Fibroblast of villous mesenchyme (primary cell): ENCODE measurements around the gene CPT1C. TPM values are rescaled to one million over a fixed set of nuclear protein-coding genes. Genes with fewer than 3 reads are reported as not detected.
A peak's percentile ranks its signal among the peaks of the same experiment; 100 is the strongest.
"Not testable (repeated sequence)": the region's sequence is repeated elsewhere in the genome, so short reads cannot be mapped to it uniquely, and the experiment has no call there.

Experiments
- DNase-seq: peaks from one replicate; pipeline ENCODE4 v3.0.0-alpha.2; 2010; ENCODE audit warnings: low read depth
- H3K4me3 ChIP-seq: 2 replicates; pipeline ENCODE4 v1.5.1; 2011; ENCODE audit warnings: low read depth, mild to moderate bottlenecking, low read length
- total RNA-seq: library from RNA; depleted of rRNA; stranded (reverse); fragments of >200 nt; gene quantifications from 2 replicates; pipeline ENCODE4 v1.2.3, GENCODE V29; 2012
- TF ChIP-seq, protein P1 (sequence below): IDR thresholded peaks from 2 replicates; pipeline ENCODE4 v1.5.1; 2012; ENCODE audit warnings: low read depth, mild to moderate bottlenecking, low read length; ENCODE audit not compliant: insufficient read depth

CPT1C gene
- total RNA-seq, 1 donor = 32.0 TPM

DNA sequence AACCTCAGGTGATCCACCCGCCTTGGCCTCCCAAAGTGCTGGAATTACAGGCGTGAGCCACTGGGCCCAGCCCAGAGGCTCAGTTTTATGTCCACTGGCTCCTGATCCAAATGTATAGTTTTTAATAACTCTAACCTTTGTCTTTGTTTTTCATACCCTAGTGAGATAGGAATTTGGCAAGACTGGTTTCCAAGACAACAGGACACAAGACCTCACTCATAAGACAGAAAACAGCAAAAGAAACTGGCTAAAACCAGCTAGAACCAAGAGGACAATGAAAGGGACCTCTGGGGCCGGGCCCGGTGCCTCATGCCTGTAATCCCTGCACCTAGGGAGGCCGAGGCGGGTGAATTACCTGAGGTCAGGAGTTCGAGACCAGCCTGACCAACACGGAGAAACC, 27.6 kb downstream of the CPT1C start:
- TF ChIP-seq, protein P1, sequence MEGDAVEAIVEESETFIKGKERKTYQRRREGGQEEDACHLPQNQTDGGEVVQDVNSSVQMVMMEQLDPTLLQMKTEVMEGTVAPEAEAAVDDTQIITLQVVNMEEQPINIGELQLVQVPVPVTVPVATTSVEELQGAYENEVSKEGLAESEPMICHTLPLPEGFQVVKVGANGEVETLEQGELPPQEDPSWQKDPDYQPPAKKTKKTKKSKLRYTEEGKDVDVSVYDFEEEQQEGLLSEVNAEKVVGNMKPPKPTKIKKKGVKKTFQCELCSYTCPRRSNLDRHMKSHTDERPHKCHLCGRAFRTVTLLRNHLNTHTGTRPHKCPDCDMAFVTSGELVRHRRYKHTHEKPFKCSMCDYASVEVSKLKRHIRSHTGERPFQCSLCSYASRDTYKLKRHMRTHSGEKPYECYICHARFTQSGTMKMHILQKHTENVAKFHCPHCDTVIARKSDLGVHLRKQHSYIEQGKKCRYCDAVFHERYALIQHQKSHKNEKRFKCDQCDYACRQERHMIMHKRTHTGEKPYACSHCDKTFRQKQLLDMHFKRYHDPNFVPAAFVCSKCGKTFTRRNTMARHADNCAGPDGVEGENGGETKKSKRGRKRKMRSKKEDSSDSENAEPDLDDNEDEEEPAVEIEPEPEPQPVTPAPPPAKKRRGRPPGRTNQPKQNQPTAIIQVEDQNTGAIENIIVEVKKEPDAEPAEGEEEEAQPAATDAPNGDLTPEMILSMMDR = no peak
- no peak overlapping the region for H3K4me3 ChIP-seq
- DNase-seq = peak; percentile 71

DNA sequence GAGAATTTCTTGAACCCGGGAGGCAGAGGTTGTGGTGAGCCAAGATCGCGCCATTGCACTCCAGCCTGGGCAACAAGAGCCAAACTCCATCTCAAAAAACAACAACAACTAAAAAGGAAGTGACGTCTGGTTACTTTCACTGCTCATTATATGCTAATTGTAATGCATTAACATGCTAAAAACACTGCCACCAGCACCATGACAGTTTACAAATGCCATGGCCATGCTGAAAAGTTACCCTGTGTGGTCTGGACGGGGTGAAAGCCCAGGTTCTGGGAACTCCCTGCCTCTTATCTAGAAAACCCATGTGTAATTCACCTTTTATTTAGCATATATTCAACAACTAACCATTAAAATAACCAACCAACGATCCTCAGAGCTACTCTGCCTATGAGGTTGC, 28.1 kb downstream of the CPT1C start:
- no peak overlapping the region for H3K4me3 ChIP-seq
- TF ChIP-seq, protein P1 = no peak
- no peak for DNase-seq

DNA sequence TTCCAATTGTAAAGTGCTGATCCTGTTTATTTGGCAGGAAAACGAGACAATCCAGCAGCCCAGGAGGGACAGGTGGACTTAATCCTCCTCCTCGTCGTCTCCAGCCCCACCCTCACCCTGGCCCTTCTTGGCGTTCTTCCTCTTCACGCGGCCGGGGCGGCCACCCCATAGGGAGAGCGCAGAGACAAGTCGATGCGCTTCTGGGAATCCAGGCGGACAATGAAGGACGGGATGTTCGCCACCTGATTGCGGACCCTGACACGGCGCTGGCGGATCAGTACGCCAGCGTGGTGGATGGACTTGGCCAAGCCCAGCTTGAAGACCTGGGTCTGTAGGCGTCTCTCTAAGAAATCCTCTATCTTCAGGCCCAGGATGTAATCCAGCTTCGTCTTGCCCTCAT, 28.5 kb downstream of the CPT1C start:
- not testable (repeated sequence) for DNase-seq

DNA sequence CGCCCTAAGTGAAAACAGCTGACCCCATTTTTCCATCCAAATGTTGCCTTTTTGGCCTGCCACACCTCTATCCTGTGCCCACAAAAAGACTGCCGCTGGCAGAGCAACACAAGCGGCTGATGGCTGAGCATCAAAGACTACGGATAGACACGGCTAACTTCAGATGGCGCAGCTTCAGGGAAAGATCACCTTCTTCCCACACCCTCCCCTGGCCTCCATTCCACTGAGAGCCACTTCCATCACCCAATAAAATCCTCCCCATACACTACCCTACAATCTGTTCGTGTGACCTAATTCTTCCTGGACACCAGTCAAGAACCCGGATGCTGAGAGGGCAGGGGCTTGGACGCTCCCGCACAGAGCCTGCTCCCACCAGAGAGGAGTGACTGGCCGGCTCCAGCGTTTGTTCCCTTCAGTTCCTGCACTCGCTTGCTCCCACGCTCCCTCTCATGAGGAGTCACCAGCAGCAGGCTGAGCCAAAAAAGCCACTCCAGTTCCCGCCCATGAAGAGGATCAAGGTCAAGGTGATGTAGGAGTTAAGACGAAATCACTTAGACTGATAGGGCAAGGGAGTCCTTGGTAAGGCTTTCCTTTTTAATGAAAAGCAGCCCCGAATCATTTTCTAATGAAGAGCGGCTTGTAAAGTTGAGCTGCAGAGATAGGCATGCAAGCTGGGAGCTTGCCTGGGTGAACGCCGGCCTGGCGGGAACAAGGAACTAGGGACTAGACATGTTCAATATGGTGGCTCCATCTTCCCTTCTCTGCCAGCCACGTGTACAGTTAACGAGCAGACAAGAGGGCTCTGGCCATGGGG, 36.5 kb downstream of the CPT1C start:
- peak; percentile 61 for DNase-seq
- TF ChIP-seq, protein P1 = no peak
- H3K4me3 ChIP-seq = no peak overlapping the region

More for the DNA sequence above, 28.5 kb downstream of the CPT1C start:
- H3K4me3 ChIP-seq = not testable (repeated sequence)

GRCh38 chr19:49730166-49730565, 39.2 kb downstream of the CPT1C start:
- TF ChIP-seq, protein P1 = no peak

DNA sequence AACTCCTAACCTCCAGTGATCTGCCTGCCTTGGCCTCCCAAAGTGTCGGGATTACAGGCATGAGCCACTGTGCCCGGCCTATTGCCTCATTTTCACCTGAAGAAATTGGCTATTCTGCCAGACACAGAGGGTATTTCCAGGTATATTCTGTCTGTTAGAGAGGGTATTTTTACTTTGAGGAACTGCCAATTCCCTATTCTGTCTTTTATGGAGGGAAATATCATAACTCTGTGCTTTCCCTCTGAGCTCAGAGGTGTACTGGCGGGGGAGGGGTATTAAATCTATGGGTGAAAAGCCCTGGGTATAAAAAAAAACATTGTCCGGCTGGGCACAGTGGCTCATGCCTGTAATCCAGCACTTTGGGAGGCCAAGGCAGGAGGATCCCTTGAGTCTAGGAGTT, 47.4 kb downstream of the CPT1C start:
- TF ChIP-seq, protein P1 = no peak
- no peak overlapping the region for H3K4me3 ChIP-seq
- no peak for DNase-seq

More at GRCh38 chr19:49730166-49730565, 39.2 kb downstream of the CPT1C start:
- H3K4me3 ChIP-seq = no peak overlapping the region
- DNase-seq = no peak

DNA sequence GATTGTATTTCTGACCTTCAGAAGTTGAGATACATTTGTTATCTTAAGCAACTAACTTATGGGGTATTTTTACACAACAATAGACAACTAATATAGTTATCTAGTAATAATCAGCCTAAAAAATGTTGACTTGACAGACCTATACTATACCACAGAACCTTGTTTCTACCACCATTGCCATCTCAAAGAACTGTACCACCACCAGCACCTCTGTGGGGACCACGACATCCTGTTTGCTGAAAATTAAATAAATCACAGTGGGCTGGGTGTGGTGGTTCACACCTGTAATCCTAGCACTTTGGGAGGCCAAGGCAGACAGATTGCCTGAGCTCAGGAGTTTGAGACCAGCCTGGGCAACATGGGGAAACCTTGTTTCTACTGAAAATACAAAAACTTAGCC, 48.2 kb downstream of the CPT1C start:
- TF ChIP-seq, protein P1 = no peak
- no peak for DNase-seq

More for the DNA sequence above, 48.2 kb downstream of the CPT1C start:
- no peak overlapping the region for H3K4me3 ChIP-seq
